ENCODE measurements around the gene CR1L. TPM values are rescaled to one million over a fixed set of nuclear protein-coding genes. Genes with fewer than 3 reads are reported as not detected.
A peak's percentile ranks its signal among the peaks of the same experiment; 100 is the strongest.

Gene CR1L
- total RNA-seq, 1 experiment from 2014 or later: not detected

DNA sequence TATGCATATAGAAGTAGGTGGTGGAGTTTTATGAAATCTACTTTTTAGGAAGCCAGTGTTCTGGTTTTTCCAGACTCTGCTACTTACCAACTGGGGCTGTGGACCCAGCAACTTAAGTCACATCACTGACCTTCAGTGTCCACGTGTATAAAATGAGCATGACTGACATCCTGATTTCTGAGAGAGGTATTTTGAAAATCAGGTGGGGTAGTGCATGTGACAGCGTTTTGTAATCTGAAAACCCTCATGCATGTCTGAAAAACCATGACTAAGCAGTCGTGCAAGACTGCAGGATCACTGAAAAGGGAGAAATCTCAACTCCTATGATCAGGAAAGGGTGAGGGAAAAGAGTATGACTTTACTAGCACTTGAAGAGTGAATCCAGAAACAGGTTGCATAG is 26.1 kb downstream of the CR1L start:
- no TSS peak for BruUV-seq (replicated peaks)
- no peaks in the 10 kb centered on the region for H3K9me3 ChIP-seq (ENCODE audit: insufficient read depth, low read depth)
- H3K36me3 ChIP-seq (ENCODE audit: low read depth): no peaks in the 10 kb centered on the region
- H3K4me1 ChIP-seq (replicated peaks; ENCODE audit: insufficient read depth): 0 out of 2 replicates have a peak, but pooled peaks cover 4% of the 10 kb centered on the region
- intact Hi-C loops (cut with micrococcal nuclease; ENCODE audit: unreplicated experiment): no loop called here
- TF ChIP-seq, protein P1, sequence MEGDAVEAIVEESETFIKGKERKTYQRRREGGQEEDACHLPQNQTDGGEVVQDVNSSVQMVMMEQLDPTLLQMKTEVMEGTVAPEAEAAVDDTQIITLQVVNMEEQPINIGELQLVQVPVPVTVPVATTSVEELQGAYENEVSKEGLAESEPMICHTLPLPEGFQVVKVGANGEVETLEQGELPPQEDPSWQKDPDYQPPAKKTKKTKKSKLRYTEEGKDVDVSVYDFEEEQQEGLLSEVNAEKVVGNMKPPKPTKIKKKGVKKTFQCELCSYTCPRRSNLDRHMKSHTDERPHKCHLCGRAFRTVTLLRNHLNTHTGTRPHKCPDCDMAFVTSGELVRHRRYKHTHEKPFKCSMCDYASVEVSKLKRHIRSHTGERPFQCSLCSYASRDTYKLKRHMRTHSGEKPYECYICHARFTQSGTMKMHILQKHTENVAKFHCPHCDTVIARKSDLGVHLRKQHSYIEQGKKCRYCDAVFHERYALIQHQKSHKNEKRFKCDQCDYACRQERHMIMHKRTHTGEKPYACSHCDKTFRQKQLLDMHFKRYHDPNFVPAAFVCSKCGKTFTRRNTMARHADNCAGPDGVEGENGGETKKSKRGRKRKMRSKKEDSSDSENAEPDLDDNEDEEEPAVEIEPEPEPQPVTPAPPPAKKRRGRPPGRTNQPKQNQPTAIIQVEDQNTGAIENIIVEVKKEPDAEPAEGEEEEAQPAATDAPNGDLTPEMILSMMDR (conservative IDR thresholded peaks at IDR 0.05): no peak
- TF ChIP-seq EZH2 (IDR thresholded peaks at IDR 0.05; ENCODE audit: low read depth): no peak
- H2AFZ ChIP-seq: no peak overlapping the region
- H4K20me1 ChIP-seq (ENCODE audit: insufficient read depth): no peaks in the 10 kb centered on the region
- no peaks in the 10 kb centered on the region for H3K27me3 ChIP-seq (ENCODE audit: insufficient read depth, low read depth)
- H3K4me3 ChIP-seq: no peak overlapping the region
- H3K79me2 ChIP-seq (ENCODE audit: low read depth): no peaks in the 10 kb centered on the region
- no peaks in the 10 kb centered on the region for H3K9me2 ChIP-seq (ENCODE audit: insufficient read depth)
- ChIA-PET CTCF (no interaction called here), POLR2A (ENCODE audit: unreplicated experiment) (no interaction called here)
- H3K4me2 ChIP-seq: no peak overlapping the region; the same call in 1 of the 2 replicates
- no peaks in the 10 kb centered on the region for H3F3A ChIP-seq (ENCODE audit: insufficient read depth, low read depth)
- DNase-seq: no peak
- no peak overlapping the region for H3K27ac ChIP-seq

DNA sequence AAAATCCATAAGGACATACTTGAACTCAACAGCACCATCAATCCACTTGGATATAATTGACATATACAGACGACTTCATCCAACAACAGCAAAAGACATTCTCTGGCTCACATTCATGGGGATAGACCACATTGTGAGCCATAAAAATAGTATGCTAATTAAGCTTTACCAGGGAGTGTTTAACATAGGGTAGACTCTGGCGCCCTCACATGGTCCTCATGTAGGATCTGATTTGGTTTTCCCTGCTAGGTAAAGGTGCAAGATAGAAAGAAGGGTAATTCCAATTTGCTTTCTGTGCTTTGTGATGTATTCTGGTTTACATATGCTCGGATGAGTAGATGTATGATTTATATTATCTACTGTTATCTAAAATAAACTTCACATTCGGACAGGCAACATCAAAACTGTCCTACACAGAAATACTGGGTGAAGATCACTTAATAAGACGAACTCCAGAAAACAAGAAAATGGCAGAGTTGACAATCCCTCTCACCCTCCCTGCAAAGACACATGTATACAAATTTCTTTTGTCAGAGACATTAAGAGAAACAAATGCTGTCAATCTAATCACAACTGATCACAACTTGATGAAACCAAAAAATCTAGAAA is 27.7 kb downstream of the CR1L start:
- H4K20me1 ChIP-seq (ENCODE audit: insufficient read depth): no peaks in the 10 kb centered on the region
- H3K27ac ChIP-seq: no peak overlapping the region
- TF ChIP-seq, protein P1 (conservative IDR thresholded peaks at IDR 0.05): peak; percentile 66
- TF ChIP-seq EZH2 (IDR thresholded peaks at IDR 0.05; ENCODE audit: low read depth): no peak
- no peak overlapping the region for H3K4me3 ChIP-seq
- H3K79me2 ChIP-seq (ENCODE audit: low read depth): no peaks in the 10 kb centered on the region
- no peaks in the 10 kb centered on the region for H3K27me3 ChIP-seq (ENCODE audit: insufficient read depth, low read depth)
- H3K4me2 ChIP-seq: no peak overlapping the region
- peak in 1 of 2 experiments; percentile 11 for DNase-seq
- intact Hi-C loops (cut with micrococcal nuclease; ENCODE audit: unreplicated experiment): no loop called here
- no peaks in the 10 kb centered on the region for H3F3A ChIP-seq (ENCODE audit: insufficient read depth, low read depth)
- ChIA-PET POLR2A (ENCODE audit: unreplicated experiment) (interaction anchor here (0.6 kb wide), 1 partner anchor 1060 kb away, joined by 10 read pairs; no protein-coding TSS in a partner anchor), CTCF (interaction anchor here (0.5 to 1.0 kb wide), 4 partner anchors 52 to 124 kb away, joined by 3 to 5 read pairs (median 4); no protein-coding TSS in a partner anchor)
- H3K9me2 ChIP-seq (ENCODE audit: insufficient read depth): no peaks in the 10 kb centered on the region
- no peaks in the 10 kb centered on the region for H3K9me3 ChIP-seq (ENCODE audit: insufficient read depth, low read depth)
- H3K4me1 ChIP-seq (replicated peaks; ENCODE audit: insufficient read depth): 0 out of 2 replicates have a peak, but pooled peaks cover 4% of the 10 kb centered on the region
- no TSS peak for BruUV-seq (replicated peaks)
- no peaks in the 10 kb centered on the region for H3K36me3 ChIP-seq (ENCODE audit: low read depth)
- H2AFZ ChIP-seq: no peak overlapping the region

DNA sequence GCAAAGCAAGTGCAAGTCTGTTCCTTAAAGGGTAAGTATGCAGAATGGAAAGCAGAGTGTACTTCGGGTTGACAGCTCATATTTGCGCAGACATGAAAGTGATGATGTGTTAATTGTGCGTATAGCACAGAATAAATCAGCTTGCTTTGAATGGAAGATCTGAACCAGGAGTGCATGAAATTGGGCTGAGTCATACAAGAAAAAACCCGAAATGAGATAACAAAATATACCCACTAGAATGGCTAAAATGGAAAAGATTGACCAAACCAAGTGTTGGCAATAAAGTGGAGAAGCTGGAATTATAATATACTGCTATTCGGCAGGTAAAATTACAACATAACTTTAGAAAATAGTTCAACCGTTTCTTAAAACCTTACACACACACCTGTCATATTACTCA is 28.5 kb downstream of the CR1L start:
- no peak overlapping the region for H3K4me3 ChIP-seq
- POLR2A ChIA-PET (ENCODE audit: unreplicated experiment): no interaction called here
- H3K9me2 ChIP-seq (ENCODE audit: insufficient read depth): no peaks in the 10 kb centered on the region
- intact Hi-C loops (cut with micrococcal nuclease; ENCODE audit: unreplicated experiment): no loop called here
- H2AFZ ChIP-seq: no peak overlapping the region
- 0 out of 2 replicates have a peak, but pooled peaks cover 4% of the 10 kb centered on the region for H3K4me1 ChIP-seq (replicated peaks; ENCODE audit: insufficient read depth)
- TF ChIP-seq, protein P1 (conservative IDR thresholded peaks at IDR 0.05): no peak
- no peak for TF ChIP-seq EZH2 (IDR thresholded peaks at IDR 0.05; ENCODE audit: low read depth)
- H3K79me2 ChIP-seq (ENCODE audit: low read depth): no peaks in the 10 kb centered on the region
- CTCF ChIA-PET: no interaction called here
- no peaks in the 10 kb centered on the region for H3F3A ChIP-seq (ENCODE audit: insufficient read depth, low read depth)
- no peaks in the 10 kb centered on the region for H3K9me3 ChIP-seq (ENCODE audit: insufficient read depth, low read depth)
- no peaks in the 10 kb centered on the region for H4K20me1 ChIP-seq (ENCODE audit: insufficient read depth)
- DNase-seq: no peak
- no peak overlapping the region for H3K4me2 ChIP-seq
- no TSS peak for BruUV-seq (replicated peaks)
- H3K27me3 ChIP-seq (ENCODE audit: insufficient read depth, low read depth): no peaks in the 10 kb centered on the region
- no peaks in the 10 kb centered on the region for H3K36me3 ChIP-seq (ENCODE audit: low read depth)
- H3K27ac ChIP-seq: no peak overlapping the region

All from PC-9 (cell line).